Activated CD4-positive, alpha-beta T cell treated with anti-CD3 and anti-CD28 coated beads, Interleukin-2, amount 50 U/mL, for 1 hour (primary cell): ENCODE measurements around the gene RAB10.
A peak's percentile ranks its signal among the peaks of the same experiment; 100 is the strongest.
"Not testable (repeated sequence)": the region's sequence is repeated elsewhere in the genome, so short reads cannot be mapped to it uniquely, and the experiment has no call there.

Experiments used
- DNase-seq: peaks from one replicate; pipeline ENCODE4 v3.0.0-alpha.2; 2020

RAB10 gene

GRCh38 chr2:26033818-26034636 is at the start of gene RAB10:
Gene RAB10, plus strand, starts transcription at chr2:26034084. Its CDS starts 525 bp downstream, at chr2:26034609.
- DNase-seq, result peak; percentile 98

DNA sequence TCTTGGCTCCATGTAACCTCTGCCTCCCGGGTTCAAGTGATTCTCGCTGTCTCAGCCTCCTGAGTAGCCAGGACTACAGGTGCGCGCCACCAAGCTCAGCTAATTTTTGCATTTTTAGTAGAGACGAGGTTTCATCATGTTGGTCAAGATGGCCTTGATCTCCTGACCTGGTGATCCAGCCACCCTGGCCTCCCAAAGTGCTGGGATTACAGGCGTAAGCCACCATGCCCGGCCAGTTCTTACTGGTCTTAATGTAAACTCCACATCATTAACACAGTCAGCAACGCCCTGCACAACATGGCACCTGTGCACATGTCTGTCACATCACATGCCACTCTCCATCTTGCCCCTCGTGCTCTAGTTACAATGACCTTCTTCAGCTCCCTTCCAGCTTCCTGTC is 45.8 kb upstream of the RAB10 start:
- DNase-seq, result no peak

GRCh38 chr2:25989154-25989553 is 44.7 kb upstream of the RAB10 start:
- no peak for DNase-seq

- no peak for DNase-seq
Measured at GRCh38 chr2:25991965-25992364, 41.9 kb upstream of the RAB10 start.

DNA sequence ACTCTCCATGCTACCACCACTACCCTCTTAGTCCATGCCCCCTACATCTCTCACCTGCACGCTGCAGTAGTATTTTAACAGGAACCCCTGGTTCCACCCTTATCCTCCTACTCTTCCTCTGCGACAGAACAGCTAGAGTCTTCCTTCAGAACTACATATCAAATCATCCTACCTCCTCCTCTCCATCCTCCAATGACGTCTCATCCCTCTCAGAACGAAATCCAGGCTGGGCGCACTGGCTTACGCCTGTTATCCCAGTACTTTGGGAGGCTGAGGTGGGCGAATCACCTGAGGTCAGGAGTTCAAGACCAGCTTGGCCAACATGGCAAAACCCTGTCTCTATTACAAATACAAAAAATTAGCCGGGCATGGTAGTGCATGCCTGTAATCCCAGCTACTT is 41.3 kb upstream of the RAB10 start:
- DNase-seq, result no peak

- DNase-seq, result no peak
Measured at GRCh38 chr2:25993049-25993448, 40.8 kb upstream of the RAB10 start.

DNA sequence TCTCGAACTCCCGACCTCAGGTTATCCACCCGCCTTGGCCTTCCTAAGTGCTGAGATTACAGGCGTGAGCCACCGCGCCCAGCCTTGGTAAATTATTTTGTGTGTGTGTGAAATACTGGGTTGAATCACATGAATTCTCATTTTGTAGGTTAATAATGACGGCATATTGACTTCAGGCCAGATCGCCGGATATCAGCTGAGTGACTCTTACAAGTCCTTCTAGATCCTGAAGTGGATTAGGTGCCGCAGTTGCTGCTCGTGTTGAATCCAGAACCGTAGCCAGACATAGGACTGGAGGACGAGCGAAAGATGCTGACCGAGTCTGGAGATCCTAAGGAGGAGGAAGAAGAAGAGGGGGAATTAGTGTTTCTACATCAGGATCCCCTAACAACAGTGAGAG is 39.4 kb upstream of the RAB10 start:
- no peak for DNase-seq

GRCh38 chr2:25996844-25997243 is 37.0 kb upstream of the RAB10 start:
- DNase-seq, result no peak

- DNase-seq, result not testable (repeated sequence)
Measured at GRCh38 chr2:25998816-25999383, 35.0 kb upstream of the RAB10 start.

DNA sequence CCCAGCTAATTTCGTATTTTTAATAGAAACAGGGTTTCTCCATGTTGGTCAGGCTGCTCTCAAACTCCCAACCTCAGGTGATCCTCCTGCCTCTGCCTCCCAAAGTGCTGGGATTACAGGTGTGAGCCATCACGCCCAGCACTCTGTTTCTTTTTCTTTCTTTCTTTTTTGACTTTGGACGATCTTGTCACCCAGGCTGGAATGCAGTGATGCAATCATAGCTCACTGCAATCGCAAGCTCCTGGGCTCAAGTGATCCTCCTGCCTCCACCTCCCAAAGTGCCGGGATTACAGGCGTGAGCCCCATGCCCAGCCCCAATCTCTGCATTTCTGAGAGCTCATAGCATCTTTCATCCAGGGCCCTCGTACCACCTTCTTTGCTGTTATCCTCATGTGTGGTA is 34.5 kb upstream of the RAB10 start:
- not testable (repeated sequence) for DNase-seq

DNA sequence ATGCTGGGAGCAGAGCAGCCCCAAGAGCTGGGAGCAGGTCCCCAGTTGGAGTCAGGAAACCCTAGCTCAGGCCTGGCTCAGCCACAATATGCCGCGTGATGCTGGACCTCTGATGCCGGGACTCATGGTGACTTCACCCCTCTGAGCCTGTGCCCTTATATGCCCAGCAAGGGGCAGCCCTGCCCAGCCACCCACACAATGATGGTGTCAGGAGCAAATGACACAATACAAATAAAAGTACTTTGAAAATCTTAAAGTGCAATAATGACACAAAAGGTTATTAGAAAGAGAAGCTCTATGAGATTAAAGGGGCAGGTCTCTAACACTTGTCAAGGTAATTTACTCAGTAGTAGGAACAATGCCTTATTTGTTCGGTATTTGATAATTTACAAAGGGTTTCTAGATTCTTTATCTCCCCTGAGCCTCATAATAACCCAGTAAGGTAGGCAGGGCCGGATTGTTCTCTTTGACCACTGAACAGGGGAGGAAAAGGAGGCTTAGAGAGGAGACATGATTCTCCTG is 33.3 kb upstream of the RAB10 start:
- no peak for DNase-seq

- no peak for DNase-seq
Measured at GRCh38 chr2:26001743-26002351, 32.0 kb upstream of the RAB10 start.

- no peak for DNase-seq
Measured at GRCh38 chr2:26002632-26003310, 31.1 kb upstream of the RAB10 start.

- no peak for DNase-seq
Measured at GRCh38 chr2:26008095-26008494, 25.8 kb upstream of the RAB10 start.

- DNase-seq, result no peak
Measured at GRCh38 chr2:26008851-26009566, 24.9 kb upstream of the RAB10 start.

GRCh38 chr2:26009567-26009963 is 24.3 kb upstream of the RAB10 start:
- no peak for DNase-seq

DNA sequence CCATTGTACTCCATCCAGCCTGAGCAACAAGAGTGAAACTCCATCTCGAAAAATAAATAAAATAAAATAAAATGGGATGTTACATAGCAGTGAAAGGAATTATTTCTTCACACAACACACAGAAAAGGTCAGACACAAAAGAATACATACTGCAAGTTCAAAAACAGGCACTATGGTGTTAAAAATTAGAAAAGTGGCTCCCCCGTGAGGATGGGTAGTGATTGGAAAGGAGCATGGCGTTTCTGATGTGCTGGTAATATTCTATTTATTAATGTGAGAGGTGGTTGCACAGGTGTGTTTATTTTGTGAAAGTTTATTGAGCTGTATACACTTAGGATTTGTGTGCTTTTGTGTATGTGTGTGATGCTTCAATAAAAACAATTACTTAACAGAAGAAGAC is 22.9 kb upstream of the RAB10 start:
- DNase-seq, result no peak

DNA sequence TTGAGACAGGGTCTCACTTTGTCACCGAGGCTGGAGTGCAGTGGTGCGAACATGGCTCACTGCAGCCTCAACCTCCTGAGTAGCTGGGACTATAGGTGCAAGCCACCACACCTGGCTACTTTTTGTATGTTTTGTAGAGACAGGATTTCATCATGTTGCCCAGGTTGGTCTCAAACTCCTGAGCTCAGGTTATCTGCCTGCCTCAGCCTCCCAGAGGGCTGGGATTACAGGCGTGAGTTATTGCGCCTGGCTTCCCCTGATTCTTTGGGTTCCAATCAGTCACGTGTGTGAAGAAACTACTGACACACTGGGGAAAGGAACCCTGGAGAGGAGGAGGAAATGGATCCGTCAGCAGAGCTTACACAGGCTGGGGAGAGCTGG is 22.3 kb upstream of the RAB10 start:
- DNase-seq, result no peak

DNA sequence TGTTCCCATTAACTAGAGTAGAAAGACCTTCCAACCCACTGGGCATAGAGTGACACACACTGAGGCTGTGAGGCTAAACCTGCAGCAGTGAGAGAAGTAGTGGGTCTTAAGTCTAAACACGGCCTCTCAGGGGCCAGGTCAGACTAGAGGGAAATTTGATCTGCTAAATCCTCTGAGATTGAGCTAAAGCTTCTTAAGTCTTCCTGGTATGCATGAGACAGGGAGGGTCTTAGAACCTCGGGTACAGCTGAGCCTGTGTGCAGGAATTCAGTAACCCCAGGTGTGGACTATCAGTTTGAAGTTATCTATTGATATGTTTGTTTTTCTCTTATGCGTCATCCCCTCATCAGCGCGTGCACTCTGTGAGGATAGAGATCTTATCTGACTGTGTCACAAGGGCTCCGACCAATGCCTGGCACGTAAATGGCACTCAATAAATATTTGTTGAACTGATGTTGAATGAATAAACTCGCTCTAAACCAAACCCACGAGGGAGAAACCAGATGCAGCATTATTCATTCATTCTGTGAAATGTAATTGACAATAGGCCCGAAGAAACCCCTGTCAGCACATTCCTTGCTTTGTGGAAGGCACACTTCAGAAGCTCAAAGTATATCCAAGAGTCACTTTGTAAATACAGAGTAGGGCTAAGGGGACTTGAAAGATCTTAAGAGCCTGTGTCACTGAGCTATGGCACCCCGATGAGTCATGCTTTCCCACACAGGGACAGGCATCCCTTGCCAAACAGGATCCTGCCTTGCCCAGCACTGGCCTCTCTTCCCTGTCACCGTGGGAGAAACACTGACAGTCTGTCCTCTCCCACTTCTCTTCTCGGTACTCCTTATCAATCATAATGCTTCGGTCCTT is 21.7 kb upstream of the RAB10 start:
- DNase-seq, result no peak

- no peak for DNase-seq
Measured at GRCh38 chr2:26013668-26014067, 20.2 kb upstream of the RAB10 start.

- DNase-seq, result no peak
Measured at GRCh38 chr2:26016012-26016705, 17.7 kb upstream of the RAB10 start.
